Measurements from ENCODE around the gene UNC5A. TPM values are rescaled to one million over a fixed set of nuclear protein-coding genes. Genes with fewer than 3 reads are reported as not detected.

UNC5A gene
- total RNA-seq, 1 donor from 2014 or later, result 5.6 TPM

GRCh38 chr5:176887252-176887849 is 77.0 kb downstream of the UNC5A start:
- DNase-seq, result no peak
- Mint-ChIP-seq H3K36me3 (ENCODE audit: unreplicated experiment) (peaks cover 10% of the 10 kb centered on the region), H3K9me3 (ENCODE audit: unreplicated experiment) (peaks cover 14% of the 10 kb centered on the region), H3K27ac (ENCODE audit: unreplicated experiment) (no peak overlapping the region), H3K4me1 (ENCODE audit: low read depth, unreplicated experiment) (peaks cover 6% of the 10 kb centered on the region), H3K4me3 (ENCODE audit: unreplicated experiment) (no peak overlapping the region), H3K27me3 (ENCODE audit: unreplicated experiment) (peaks cover 17% of the 10 kb centered on the region)
- TF ChIP-seq CTCF (IDR thresholded peaks at IDR 0.05; ENCODE audit: partially characterized antibody, unreplicated experiment), result no peak

- Mint-ChIP-seq H3K27me3 (ENCODE audit: unreplicated experiment) (peaks cover 15% of the 10 kb centered on the region), H3K36me3 (ENCODE audit: unreplicated experiment) (peaks cover 6% of the 10 kb centered on the region), H3K27ac (ENCODE audit: unreplicated experiment) (no peak overlapping the region), H3K4me3 (ENCODE audit: unreplicated experiment) (no peak overlapping the region), H3K9me3 (ENCODE audit: unreplicated experiment) (peaks cover 10% of the 10 kb centered on the region), H3K4me1 (ENCODE audit: low read depth, unreplicated experiment) (peaks cover 5% of the 10 kb centered on the region)
- TF ChIP-seq CTCF (IDR thresholded peaks at IDR 0.05; ENCODE audit: partially characterized antibody, unreplicated experiment), result no peak
- DNase-seq, result no peak
These were observed 77.9 kb downstream of the UNC5A start for GRCh38 chr5:176888016-176888864.

GRCh38 chr5:176888865-176889165 is 78.5 kb downstream of the UNC5A start:
- no peak overlapping the region for H3K27ac Mint-ChIP-seq (ENCODE audit: unreplicated experiment)
- H3K36me3 Mint-ChIP-seq (ENCODE audit: unreplicated experiment), result peaks cover 6% of the 10 kb centered on the region
- H3K9me3 Mint-ChIP-seq (ENCODE audit: unreplicated experiment), result peaks cover 12% of the 10 kb centered on the region
- H3K4me3 Mint-ChIP-seq (ENCODE audit: unreplicated experiment), result no peak overlapping the region
- H3K27me3 Mint-ChIP-seq (ENCODE audit: unreplicated experiment), result peaks cover 15% of the 10 kb centered on the region
- DNase-seq, result no peak
- peaks cover 5% of the 10 kb centered on the region for H3K4me1 Mint-ChIP-seq (ENCODE audit: low read depth, unreplicated experiment)
- TF ChIP-seq CTCF (IDR thresholded peaks at IDR 0.05; ENCODE audit: partially characterized antibody, unreplicated experiment), result no peak

GRCh38 chr5:176889321-176890280 is 79.2 kb downstream of the UNC5A start:
- Mint-ChIP-seq H3K4me3 (ENCODE audit: unreplicated experiment) (no peak overlapping the region), H3K9me3 (ENCODE audit: unreplicated experiment) (peaks cover 12% of the 10 kb centered on the region), H3K4me1 (ENCODE audit: low read depth, unreplicated experiment) (no peaks in the 10 kb centered on the region), H3K36me3 (ENCODE audit: unreplicated experiment) (peaks cover 6% of the 10 kb centered on the region), H3K27ac (ENCODE audit: unreplicated experiment) (no peak overlapping the region), H3K27me3 (ENCODE audit: unreplicated experiment) (peaks cover 17% of the 10 kb centered on the region)
- no peak for TF ChIP-seq CTCF (IDR thresholded peaks at IDR 0.05; ENCODE audit: partially characterized antibody, unreplicated experiment)
- no peak for DNase-seq

Measured in glutamatergic neuron (in vitro differentiated cells).